Body of pancreas (tissue), 4 donors: Measurements from ENCODE around the gene PTPRD. TPM values are rescaled to one million over a fixed set of nuclear protein-coding genes. Genes with fewer than 3 reads are reported as not detected.

Source experiments
- ATAC-seq: fragments of 150-250 bp; one replicate; pipeline ENCODE4 v1.9.1; 2016
- DNase-seq, 4 donors: peaks; one replicate each; pipeline ENCODE4 v3.0.0-alpha.2; 2019
- H3K27ac ChIP-seq, 4 donors: fragments of 200-600 bp; sonication (generic); 1 replicate in 3 of 4; 2 replicates in 1 of 4; pipeline versions ENCODE4 v1.5.1 to v1.6.1; 2016 to 2019; ENCODE audit warnings: mild to moderate bottlenecking in 1 of 4, mixed read lengths in 1 of 4, moderate library complexity in 1 of 4
- H3K27me3 ChIP-seq, 2 donors: fragments of 200-600 bp; sonication (generic); one replicate each; pipeline ENCODE4 v1.6.0; 2016; ENCODE audit warnings: mild to moderate bottlenecking in 1 of 2
- H3K36me3 ChIP-seq, 2 donors: fragments of 200-600 bp; sonication (generic); replicated peaks in 1 of 2; 2 replicates each; pipeline ENCODE4 v1.5.1; 2016; ENCODE audit warnings: low read depth in 2 of 2; ENCODE audit not compliant: insufficient read depth in 1 of 2
- H3K4me1 ChIP-seq: fragments of 200-600 bp; sonication (generic); one replicate; pipeline ENCODE4 v1.6.0; 2016
- H3K4me3 ChIP-seq, 2 donors: fragments of 200-600 bp; sonication (generic); 1 replicate in 1 of 2; 2 replicates in 1 of 2; pipeline ENCODE4 v1.5.1; 2016 to 2019
- H3K9me3 ChIP-seq, 3 donors: fragments of 200-600 bp; sonication (generic); 1 replicate in 2 of 3; 2 replicates in 1 of 3; pipeline ENCODE4 v1.5.1; 2016
- POLR2A ChIP-seq, 3 donors: fragments of 450-650 bp; IDR thresholded peaks; one replicate each; pipeline ENCODE4 v1.6.1; 2016; ENCODE audit warnings: antibody characterized with exemption in 3 of 3, mild to moderate bottlenecking in 2 of 3
- WGBS, 2 donors: methylation state at CpG; one replicate each; pipeline ENCODE4 v1.1.5; 2017; 5-methylcytosine and 5-hydroxymethylcytosine counted together
- intact Hi-C: fragments of 100-400 bp; cut with DNase I; formaldehyde crosslinking; loops from one replicate; pipeline ENCODE4 v1.15.1; 2023
- total RNA-seq, 2 donors: library from RNA; depleted of rRNA; stranded (reverse); fragments of >200 nt; gene quantifications; one replicate each; pipeline ENCODE4 v1.1.0, GENCODE V29; 2016
- TF ChIP-seq, protein P1 (sequence below), 7 experiments: fragments of 450-650 bp in 4 of 7; fragments of 200-600 bp in 3 of 7; sonication (generic) in 3 of 7; IDR thresholded peaks; one replicate each; pipeline ENCODE4 v1.5.1; 2016 to 2019; ENCODE audit warnings: antibody characterized with exemption in 7 of 7

The PTPRD gene
- total RNA-seq, 2 donors from 2014 or later, result 4.3 to 4.9 TPM

DNA sequence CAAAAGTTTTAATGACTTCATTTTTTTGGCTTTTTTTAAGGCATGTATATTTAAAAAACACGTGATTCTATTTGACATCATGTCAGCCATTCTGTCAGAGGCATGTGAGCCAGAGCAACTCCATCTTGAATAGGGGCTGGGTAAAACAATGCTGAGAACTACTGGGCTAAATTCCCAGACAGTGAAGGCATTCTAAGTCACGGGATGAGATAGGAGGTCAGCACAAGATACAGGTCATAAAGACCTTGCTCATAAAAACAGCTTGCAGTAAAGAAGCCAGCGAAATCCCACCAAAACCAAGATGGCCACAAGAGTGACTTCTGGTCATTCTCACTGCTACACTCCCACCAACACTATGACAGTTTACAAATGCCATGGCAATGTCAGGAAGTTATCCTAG, 1812.6 kb downstream of the PTPRD start:
- no peak for DNase-seq
- no peak for ATAC-seq
- WGBS, 2 donors, result 53 to 64% methylated on average over 3 of the region's 3 CpGs
- Histone ChIP-seq H3K27me3 (no peaks in the 10 kb centered on the region), H3K4me1 (no peaks in the 10 kb centered on the region), H3K9me3 (no peaks in the 10 kb centered on the region), H3K4me3 (no peak overlapping the region), H3K36me3 (no peaks in the 10 kb centered on the region), H3K27ac (no peak overlapping the region)
- no peak for TF ChIP-seq POLR2A (IDR thresholded peaks at IDR 0.05)
- TF ChIP-seq, protein P1, sequence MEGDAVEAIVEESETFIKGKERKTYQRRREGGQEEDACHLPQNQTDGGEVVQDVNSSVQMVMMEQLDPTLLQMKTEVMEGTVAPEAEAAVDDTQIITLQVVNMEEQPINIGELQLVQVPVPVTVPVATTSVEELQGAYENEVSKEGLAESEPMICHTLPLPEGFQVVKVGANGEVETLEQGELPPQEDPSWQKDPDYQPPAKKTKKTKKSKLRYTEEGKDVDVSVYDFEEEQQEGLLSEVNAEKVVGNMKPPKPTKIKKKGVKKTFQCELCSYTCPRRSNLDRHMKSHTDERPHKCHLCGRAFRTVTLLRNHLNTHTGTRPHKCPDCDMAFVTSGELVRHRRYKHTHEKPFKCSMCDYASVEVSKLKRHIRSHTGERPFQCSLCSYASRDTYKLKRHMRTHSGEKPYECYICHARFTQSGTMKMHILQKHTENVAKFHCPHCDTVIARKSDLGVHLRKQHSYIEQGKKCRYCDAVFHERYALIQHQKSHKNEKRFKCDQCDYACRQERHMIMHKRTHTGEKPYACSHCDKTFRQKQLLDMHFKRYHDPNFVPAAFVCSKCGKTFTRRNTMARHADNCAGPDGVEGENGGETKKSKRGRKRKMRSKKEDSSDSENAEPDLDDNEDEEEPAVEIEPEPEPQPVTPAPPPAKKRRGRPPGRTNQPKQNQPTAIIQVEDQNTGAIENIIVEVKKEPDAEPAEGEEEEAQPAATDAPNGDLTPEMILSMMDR (IDR thresholded peaks at IDR 0.05), result no peak
- intact Hi-C loops, result no loop called here

DNA sequence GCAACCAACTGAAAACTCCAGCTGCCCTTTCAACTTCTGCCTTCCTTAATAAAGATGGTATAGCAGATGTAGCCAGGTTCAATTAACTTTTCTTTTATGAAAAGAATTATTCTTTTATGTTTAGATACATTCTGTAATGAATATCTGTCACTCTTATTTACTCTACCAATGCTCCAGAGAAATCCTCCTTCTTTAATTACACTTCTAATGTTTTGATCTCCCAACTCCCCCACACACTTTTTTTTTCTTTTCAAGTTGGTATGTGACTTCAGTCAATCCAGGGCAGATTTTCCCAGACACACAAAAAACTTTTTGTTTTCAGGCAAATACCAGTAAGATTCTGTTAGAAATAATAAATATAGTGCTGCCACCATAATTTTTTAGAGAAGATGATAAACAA, 1813.2 kb downstream of the PTPRD start:
- no peak for TF ChIP-seq POLR2A (IDR thresholded peaks at IDR 0.05)
- TF ChIP-seq, protein P1 (IDR thresholded peaks at IDR 0.05), result no peak
- DNase-seq, result no peak
- Histone ChIP-seq H3K9me3 (no peaks in the 10 kb centered on the region), H3K4me1 (no peaks in the 10 kb centered on the region), H3K36me3 (no peaks in the 10 kb centered on the region), H3K4me3 (no peak overlapping the region), H3K27me3 (no peaks in the 10 kb centered on the region), H3K27ac (no peak overlapping the region)
- intact Hi-C loops, result no loop called here
- ATAC-seq, result no peak

DNA sequence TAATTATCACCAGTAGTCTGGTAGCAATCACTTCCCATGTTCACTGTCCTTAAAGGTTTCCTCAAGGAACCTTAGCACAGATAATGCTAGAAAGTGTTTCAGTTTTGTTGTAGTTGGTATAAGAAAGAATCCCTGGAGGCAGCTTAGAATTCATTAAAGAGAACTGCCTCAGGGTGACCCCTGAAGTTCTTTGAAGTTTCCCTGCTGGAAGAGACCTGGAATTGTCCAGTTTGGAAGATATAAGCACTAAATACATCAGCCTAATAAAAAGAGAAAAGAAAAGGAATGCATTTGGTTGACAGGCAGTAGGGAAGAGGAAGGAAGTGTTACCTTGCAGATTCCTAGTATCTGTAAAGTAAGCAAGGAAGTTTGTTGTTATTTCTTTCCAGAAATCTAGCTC, 1813.6 kb downstream of the PTPRD start:
- Histone ChIP-seq H3K4me1 (no peaks in the 10 kb centered on the region), H3K27me3 (no peaks in the 10 kb centered on the region), H3K9me3 (no peaks in the 10 kb centered on the region), H3K27ac (no peak overlapping the region), H3K36me3 (no peaks in the 10 kb centered on the region), H3K4me3 (no peak overlapping the region)
- TF ChIP-seq, protein P1 (IDR thresholded peaks at IDR 0.05), result no peak
- no peak for TF ChIP-seq POLR2A (IDR thresholded peaks at IDR 0.05)
- ATAC-seq, result no peak
- DNase-seq, result no peak
- intact Hi-C loops, result no loop called here

DNA sequence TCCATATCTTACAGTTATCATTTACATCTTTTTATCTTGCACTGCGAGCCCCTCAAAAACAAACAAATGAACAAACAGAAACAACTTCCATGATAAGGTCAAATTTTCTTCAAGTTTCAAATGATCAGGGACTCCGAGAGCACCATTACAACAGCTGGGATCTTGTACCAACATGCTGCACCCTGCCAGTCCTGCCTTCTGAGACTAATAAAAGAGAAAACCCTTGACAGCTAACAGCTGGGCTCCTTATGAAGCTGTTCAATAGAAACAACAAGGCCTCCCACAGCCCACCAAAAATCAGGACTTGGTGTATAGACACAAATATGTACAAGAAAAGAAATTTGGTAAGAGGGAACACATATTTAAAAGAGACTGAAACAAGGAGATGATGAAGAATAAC, 1828.0 kb downstream of the PTPRD start:
- Histone ChIP-seq H3K27me3 (no peaks in the 10 kb centered on the region), H3K4me3 (no peak overlapping the region), H3K36me3 (no peaks in the 10 kb centered on the region), H3K9me3 (no peaks in the 10 kb centered on the region), H3K4me1 (peaks cover 3% of the 10 kb centered on the region), H3K27ac (no peak overlapping the region)
- intact Hi-C loops, result no loop called here
- ATAC-seq (no peak), DNase-seq (no peak)
- TF ChIP-seq, protein P1 (IDR thresholded peaks at IDR 0.05), result no peak
- no peak for TF ChIP-seq POLR2A (IDR thresholded peaks at IDR 0.05)
- 39 to 45% methylated on average over 2 of the region's 2 CpGs for WGBS, 2 donors

DNA sequence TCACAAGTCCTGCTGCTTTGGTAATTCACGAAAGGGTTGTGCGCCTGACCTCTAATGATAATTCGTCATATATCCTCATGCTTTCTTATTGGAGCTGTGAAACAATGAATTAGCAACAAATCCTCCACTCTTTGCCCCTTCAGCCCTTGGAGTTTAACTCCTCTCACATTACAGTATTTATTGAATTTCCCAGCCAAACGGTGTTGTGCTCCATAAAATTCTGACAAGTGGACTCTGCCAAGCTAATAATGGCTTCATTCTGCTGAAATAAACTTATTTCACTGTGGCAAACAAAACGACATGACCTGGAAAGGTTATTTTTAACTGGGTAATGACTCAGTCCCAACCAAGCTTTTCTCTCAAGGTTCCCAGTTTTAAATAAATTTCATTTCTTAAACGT, 1828.9 kb downstream of the PTPRD start:
- DNase-seq (no peak), ATAC-seq (no peak)
- Histone ChIP-seq H3K4me1 (peaks cover 3% of the 10 kb centered on the region), H3K27me3 (no peaks in the 10 kb centered on the region), H3K4me3 (no peak overlapping the region), H3K36me3 (no peaks in the 10 kb centered on the region), H3K9me3 (no peaks in the 10 kb centered on the region), H3K27ac (no peak overlapping the region)
- WGBS, 2 donors, result 46 to 50% methylated on average over 6 of the region's 6 CpGs
- intact Hi-C loops, result no loop called here
- TF ChIP-seq, protein P1 (IDR thresholded peaks at IDR 0.05), result no peak
- TF ChIP-seq POLR2A (IDR thresholded peaks at IDR 0.05), result no peak
